Cardiac septum (tissue), 1 donor: ENCODE data around the gene NFS1. TPM values are rescaled to one million over a fixed set of nuclear protein-coding genes. Genes with fewer than 3 reads are reported as not detected.
"Not testable (repeated sequence)": the region's sequence is repeated elsewhere in the genome, so short reads cannot be mapped to it uniquely, and the experiment has no call there.

Source experiments
- DNase-seq: peaks from one replicate; pipeline ENCODE4 v3.0.0-alpha.2; 2020; ENCODE audit warnings: low spot score
- intact Hi-C: fragments of 100-400 bp; cut with DNase I; formaldehyde crosslinking; loops from one replicate; pipeline ENCODE4 v1.14.0; 2022
- total RNA-seq: library from RNA; stranded (reverse); fragmentation: NEBNext Ultra II Directional; extraction: Animal tissue kit (Norgen Biotek cat#: 25700); gene quantifications from one replicate; pipeline ENCODE4 v1.2.1, GENCODE V29; 2021
- donor health status: DM: no; HTN: no; CAD: no.

NFS1 gene
- total RNA-seq, 1 donor from 2014 or later: 55.0 TPM

GRCh38 chr20:35695245-35695749, 3.9 kb downstream of the NFS1 start:
- intact Hi-C loops: loop anchor here (5.0 to 10.0 kb wide), 2 partner anchors 47 to 190 kb away; partner anchors contain the start of gene RBM39
- DNase-seq: no peak

GRCh38 chr20:35690265-35690664, 8.9 kb downstream of the NFS1 start:
- no peak for DNase-seq
- intact Hi-C loops: loop anchor here (10.0 kb wide), 1 partner anchor 195 kb away; no protein-coding TSS in a partner anchor

- intact Hi-C loops, DNase-seq: not testable (repeated sequence)
Observed at GRCh38 chr20:35686872-35687271, 12.3 kb downstream of the NFS1 start.

GRCh38 chr20:35685368-35685767, 13.8 kb downstream of the NFS1 start:
- DNase-seq, intact Hi-C loops: not testable (repeated sequence)

- DNase-seq: no peak
- intact Hi-C loops: no loop called here
Observed at GRCh38 chr20:35681960-35682359, 17.2 kb downstream of the NFS1 start.

- intact Hi-C loops: no loop called here
- DNase-seq: no peak
Observed at GRCh38 chr20:35680452-35681183, 18.5 kb downstream of the NFS1 start.

GRCh38 chr20:35674921-35675320, 24.2 kb downstream of the NFS1 start:
- intact Hi-C loops: no loop called here
- no peak for DNase-seq

- no peak for DNase-seq
- intact Hi-C loops: no loop called here
Observed at GRCh38 chr20:35673884-35674283, 25.3 kb downstream of the NFS1 start.

- intact Hi-C loops: no loop called here
- no peak for DNase-seq
Observed at GRCh38 chr20:35669681-35670080, 29.5 kb downstream of the NFS1 start.

GRCh38 chr20:35669221-35669620, 29.9 kb downstream of the NFS1 start:
- intact Hi-C loops: no loop called here
- DNase-seq: no peak

- intact Hi-C loops: loop anchor here (2.0 kb wide), 3 partner anchors 33 to 77 kb away; partner anchors contain the start of genes NFS1, RBM39 and ROMO1
- DNase-seq: no peak
Observed at GRCh38 chr20:35665949-35666288, 33.2 kb downstream of the NFS1 start.

GRCh38 chr20:35664466-35665206, 34.5 kb downstream of the NFS1 start, which contains the start of the genes CPNE1 and RBM12:
Gene CPNE1, minus strand, starts transcription at chr20:35664900. Its CDS starts 31,977 bp downstream, at chr20:35632923.
Gene RBM12, minus strand, starts transcription at chr20:35664900. Its CDS starts 9,578 bp downstream, at chr20:35655322.
- DNase-seq: peak; percentile 97
- intact Hi-C loops: loop anchor here (2.0 kb wide), 3 partner anchors 34 to 78 kb away; partner anchors contain the start of genes NFS1, RBM39 and ROMO1

- peak; percentile 82 for DNase-seq
- intact Hi-C loops: loop anchor here (2.0 kb wide), 3 partner anchors 35 to 79 kb away; partner anchors contain the start of genes NFS1, RBM39 and ROMO1
Observed at GRCh38 chr20:35663516-35664465, 35.4 kb downstream of the NFS1 start.

GRCh38 chr20:35662551-35662950, 36.6 kb downstream of the NFS1 start:
- no peak for DNase-seq
- intact Hi-C loops: no loop called here

- DNase-seq: no peak
- intact Hi-C loops: no loop called here
Observed at GRCh38 chr20:35661908-35662307, 37.2 kb downstream of the NFS1 start.

GRCh38 chr20:35661053-35661452, 38.1 kb downstream of the NFS1 start:
- intact Hi-C loops: no loop called here
- no peak for DNase-seq

GRCh38 chr20:35660122-35660937, 38.8 kb downstream of the NFS1 start:
- intact Hi-C loops: no loop called here
- no peak for DNase-seq

GRCh38 chr20:35657271-35657670, 41.9 kb downstream of the NFS1 start:
- intact Hi-C loops: no loop called here
- no peak for DNase-seq
